GM12874 (cell line): Measurements from ENCODE around the gene TANGO2.

Source experiments
- CTCF ChIP-seq: IDR thresholded peaks from 2 replicates; pipeline ENCODE4 v1.5.1; 2011; ENCODE audit warnings: low read depth, mild to moderate bottlenecking, control low read depth, low read length, moderate library complexity; ENCODE audit not compliant: insufficient read depth

The TANGO2 gene

GRCh38 chr22:20031732-20032406 lies 11.0 kb downstream of the TANGO2 start:
- no peak for TF ChIP-seq CTCF

- no peak for TF ChIP-seq CTCF
Measured at GRCh38 chr22:20032407-20032991, 11.6 kb downstream of the TANGO2 start.

- no peak for TF ChIP-seq CTCF
Measured at GRCh38 chr22:20033045-20033706, 12.3 kb downstream of the TANGO2 start.

GRCh38 chr22:20034143-20034542 lies 13.2 kb downstream of the TANGO2 start:
- TF ChIP-seq CTCF: no peak

- no peak for TF ChIP-seq CTCF
Measured at GRCh38 chr22:20035375-20036083, 14.6 kb downstream of the TANGO2 start.

GRCh38 chr22:20036084-20036482 lies 15.2 kb downstream of the TANGO2 start:
- no peak for TF ChIP-seq CTCF
